GM12801 (cell line): ENCODE results near the gene GALNT16.

Experiments used
- CTCF ChIP-seq: IDR thresholded peaks from one replicate; pipeline ENCODE4 v1.5.1; 2011; ENCODE audit warnings: control low read depth; ENCODE audit not compliant: insufficient read length; ENCODE audit errors: extremely low read depth

The GALNT16 gene

GRCh38 chr14:69404883-69405282, 144.9 kb downstream of the GALNT16 start:
- TF ChIP-seq CTCF: no peak

GRCh38 chr14:69405762-69406161, 145.8 kb downstream of the GALNT16 start:
- TF ChIP-seq CTCF: no peak
